Lung microvascular endothelial cell (primary cell): ENCODE results near the gene NFAT5. TPM values are rescaled to one million over a fixed set of nuclear protein-coding genes. Genes with fewer than 3 reads are reported as not detected.
"Not testable (repeated sequence)": the region's sequence is repeated elsewhere in the genome, so short reads cannot be mapped to it uniquely, and the experiment has no call there.

Experiments
- DNase-seq, 2 donors: peaks; one replicate each; pipeline versions ENCODE4 v3.0.0 to v3.0.0-alpha.2; 2010; ENCODE audit warnings: low read depth in 2 of 2
- total RNA-seq: library from RNA; depleted of rRNA; stranded (reverse); fragments of >200 nt; gene quantifications from 2 replicates; pipeline ENCODE4 v1.2.1, GENCODE V29; 2014

The NFAT5 gene
- total RNA-seq, 1 donor from 2014 or later = 40.3 TPM

- no peak for DNase-seq
Measured at GRCh38 chr16:69633375-69633774, 67.6 kb downstream of the NFAT5 start.

GRCh38 chr16:69636563-69637146 is 70.9 kb downstream of the NFAT5 start:
- not testable (repeated sequence) for DNase-seq

- not testable (repeated sequence) for DNase-seq
Measured at GRCh38 chr16:69637206-69637865, 71.6 kb downstream of the NFAT5 start.

- DNase-seq = not testable (repeated sequence)
Measured at GRCh38 chr16:69643997-69644396, 78.2 kb downstream of the NFAT5 start.

- peak; percentile 7 to 32 for DNase-seq
Measured at GRCh38 chr16:69644790-69645189, 79.0 kb downstream of the NFAT5 start.

- DNase-seq = no peak
Measured at GRCh38 chr16:69647020-69647419, 81.3 kb downstream of the NFAT5 start.

- no peak for DNase-seq
Measured at GRCh38 chr16:69651217-69651616, 85.5 kb downstream of the NFAT5 start.

- no peak for DNase-seq
Measured at GRCh38 chr16:69654280-69654931, 88.6 kb downstream of the NFAT5 start.

- DNase-seq = no peak
Measured at GRCh38 chr16:69660166-69660565, 94.4 kb downstream of the NFAT5 start.

GRCh38 chr16:69662901-69663300 is 97.1 kb downstream of the NFAT5 start:
- DNase-seq = peak in 1 of 2 donors; percentile 82

GRCh38 chr16:69663846-69664245 is 98.1 kb downstream of the NFAT5 start:
- no peak for DNase-seq

- DNase-seq = no peak
Measured at GRCh38 chr16:69669577-69669976, 103.8 kb downstream of the NFAT5 start.

- DNase-seq = no peak
Measured at GRCh38 chr16:69672315-69672997, 106.7 kb downstream of the NFAT5 start.

GRCh38 chr16:69672998-69673713 is 107.4 kb downstream of the NFAT5 start:
- DNase-seq = no peak

GRCh38 chr16:69680358-69680757 is 114.6 kb downstream of the NFAT5 start:
- no peak for DNase-seq

- no peak for DNase-seq
Measured at GRCh38 chr16:69688589-69688988, 122.8 kb downstream of the NFAT5 start.

GRCh38 chr16:69691980-69692911 is 126.5 kb downstream of the NFAT5 start:
- DNase-seq = peak in 1 of 2 donors; percentile 4

GRCh38 chr16:69693916-69694315 is 128.2 kb downstream of the NFAT5 start:
- no peak for DNase-seq

GRCh38 chr16:69698404-69698803 is 132.6 kb downstream of the NFAT5 start:
- no peak for DNase-seq

GRCh38 chr16:69699915-69700314 is 134.1 kb downstream of the NFAT5 start:
- DNase-seq = no peak
